Choroid plexus epithelial cell (primary cell): Measurements from ENCODE around the gene MAP3K7CL.

ENCODE experiments used
- DNase-seq: peaks from one replicate; pipeline ENCODE4 v3.0.0-alpha.2; 2010; ENCODE audit warnings: low read depth
- H3K4me3 ChIP-seq: 2 replicates; pipeline ENCODE4 v1.5.1; 2011; ENCODE audit warnings: low read depth, mild to moderate bottlenecking, control low read depth, low read length, moderate library complexity
- CTCF ChIP-seq: conservative IDR thresholded peaks from 2 replicates; pipeline ENCODE4 v1.5.1; 2011; ENCODE audit warnings: low read depth, mild to moderate bottlenecking, control low read depth, inconsistent platforms, low read length, moderate library complexity

MAP3K7CL gene

GRCh38 chr21:29130270-29130969 lies at the start of gene MAP3K7CL:
TSS of gene MAP3K7CL (plus strand) at chr21:29130644. CDS start at chr21:29133345, 2,701 bp downstream.
- no peak for TF ChIP-seq CTCF
- H3K4me3 ChIP-seq = no peak within 1 kb of the TSS
- peak; percentile 100 for DNase-seq

- TF ChIP-seq CTCF = no peak
- DNase-seq = no peak
- no peak overlapping the region for H3K4me3 ChIP-seq
Observed at GRCh38 chr21:29082046-29082815, 48.2 kb upstream of the MAP3K7CL start.

GRCh38 chr21:29083306-29083705 lies 47.1 kb upstream of the MAP3K7CL start:
- no peak for DNase-seq

GRCh38 chr21:29084372-29084771 lies 46.1 kb upstream of the MAP3K7CL start:
- no peak overlapping the region for H3K4me3 ChIP-seq
- no peak for TF ChIP-seq CTCF
- DNase-seq = no peak

More at GRCh38 chr21:29083306-29083705, 47.1 kb upstream of the MAP3K7CL start:
- H3K4me3 ChIP-seq = no peak overlapping the region
- TF ChIP-seq CTCF = no peak

- no peak overlapping the region for H3K4me3 ChIP-seq
- DNase-seq = no peak
- TF ChIP-seq CTCF = no peak
Observed at GRCh38 chr21:29085106-29085752, 45.2 kb upstream of the MAP3K7CL start.

- H3K4me3 ChIP-seq = no peak overlapping the region
- TF ChIP-seq CTCF = no peak
- DNase-seq = peak; percentile 89
Observed at GRCh38 chr21:29091033-29091432, 39.4 kb upstream of the MAP3K7CL start.
